Effector memory CD8-positive, alpha-beta T cell (primary cell): Measurements from ENCODE around the gene PRR20E.
"Not testable (repeated sequence)": the region's sequence is repeated elsewhere in the genome, so short reads cannot be mapped to it uniquely, and the experiment has no call there.

Experiments used
- ATAC-seq: fragments of 150-1000 bp; cut with Tn5 transposase; replicated peaks from 2 replicates; pipeline ENCODE4 v1.10.0; 2021; ENCODE audit warnings: mild to moderate bottlenecking, moderate library complexity
- DNase-seq, 3 experiments: peaks; one replicate each; pipeline ENCODE4 v3.0.0; 2021
- H3K27ac Mint-ChIP-seq, 2 donors: one replicate each; pipeline ENCODE4 v1.8.0; 2022; ENCODE audit warnings: mild to moderate bottlenecking in 2 of 2, mixed read lengths in 2 of 2, moderate library complexity in 2 of 2
- H3K27me3 Mint-ChIP-seq, 2 donors: one replicate each; pipeline ENCODE4 v1.8.0; 2022; ENCODE audit warnings: mixed read lengths in 2 of 2
- H3K36me3 Mint-ChIP-seq: one replicate; pipeline ENCODE4 v1.8.0; 2022; ENCODE audit warnings: mild to moderate bottlenecking, moderate library complexity, mixed read lengths; ENCODE audit not compliant: insufficient read depth
- H3K4me1 Mint-ChIP-seq, 2 donors: one replicate each; pipeline ENCODE4 v1.8.0; 2022; ENCODE audit warnings: low read depth in 2 of 2, mixed read lengths in 2 of 2
- H3K4me3 Mint-ChIP-seq, 2 donors: one replicate each; pipeline ENCODE4 v1.8.0; 2022; ENCODE audit warnings: mild to moderate bottlenecking in 2 of 2, mixed read lengths in 2 of 2, moderate library complexity in 2 of 2
- H3K9me3 Mint-ChIP-seq, 2 donors: one replicate each; pipeline ENCODE4 v1.8.0; 2022; ENCODE audit warnings: mixed read lengths in 2 of 2
- total RNA-seq, 9 experiments: gene quantifications; one replicate each; lab custom pipeline; 2026; lab: John Stamatoyannopoulos, UW

The PRR20E gene
- 0 reads per million in 9 experiments for total RNA-seq

- not testable (repeated sequence) for H3K4me1 Mint-ChIP-seq, H3K36me3 Mint-ChIP-seq, H3K4me3 Mint-ChIP-seq, ATAC-seq, H3K27ac Mint-ChIP-seq, DNase-seq, H3K9me3 Mint-ChIP-seq, H3K27me3 Mint-ChIP-seq
Observed at GRCh38 chr13:57166897-57167296, at the start of gene PRR20E. PRR20E (plus strand) TSS chr13:57167197; CDS start chr13:57167584, 387 bp downstream.

- no peak for ATAC-seq
- Mint-ChIP-seq H3K27ac (no peak overlapping the region), H3K36me3 (no peaks in the 10 kb centered on the region), H3K27me3 (no peaks in the 10 kb centered on the region), H3K9me3 (peaks cover 0 to 9% of the 10 kb centered on the region in 2 donors), H3K4me3 (no peak overlapping the region), H3K4me1 (no peaks in the 10 kb centered on the region)
- no peak for DNase-seq
Observed at GRCh38 chr13:57123681-57124080, 43.3 kb upstream of the PRR20E start.

- Mint-ChIP-seq H3K36me3 (no peaks in the 10 kb centered on the region), H3K27me3 (no peaks in the 10 kb centered on the region)
- DNase-seq, result no peak
Observed at GRCh38 chr13:57128909-57129308, 38.1 kb upstream of the PRR20E start.

GRCh38 chr13:57136093-57136492, 30.9 kb upstream of the PRR20E start:
- H3K4me3 Mint-ChIP-seq, result no peak overlapping the region
- no peak for ATAC-seq
- no peaks in the 10 kb centered on the region for H3K36me3 Mint-ChIP-seq
- no peaks in the 10 kb centered on the region for H3K4me1 Mint-ChIP-seq
- H3K9me3 Mint-ChIP-seq, result peaks cover 0 to 2% of the 10 kb centered on the region in 2 donors
- DNase-seq, result no peak
- no peak overlapping the region for H3K27ac Mint-ChIP-seq
- H3K27me3 Mint-ChIP-seq, result no peaks in the 10 kb centered on the region

More at GRCh38 chr13:57128909-57129308, 38.1 kb upstream of the PRR20E start:
- Mint-ChIP-seq H3K9me3 (peaks cover 0 to 4% of the 10 kb centered on the region in 2 donors), H3K4me1 (no peaks in the 10 kb centered on the region), H3K27ac (no peak overlapping the region), H3K4me3 (no peak overlapping the region)
- no peak for ATAC-seq

GRCh38 chr13:57137585-57137984, 29.4 kb upstream of the PRR20E start:
- H3K4me1 Mint-ChIP-seq, result no peaks in the 10 kb centered on the region
- no peak overlapping the region for H3K4me3 Mint-ChIP-seq
- no peaks in the 10 kb centered on the region for H3K27me3 Mint-ChIP-seq
- no peak for DNase-seq
- peaks cover 0 to 2% of the 10 kb centered on the region in 2 donors for H3K9me3 Mint-ChIP-seq
- H3K27ac Mint-ChIP-seq, result no peak overlapping the region
- ATAC-seq, result no peak
- H3K36me3 Mint-ChIP-seq, result no peaks in the 10 kb centered on the region

- Mint-ChIP-seq H3K4me1 (no peaks in the 10 kb centered on the region), H3K27me3 (no peaks in the 10 kb centered on the region), H3K4me3 (no peak overlapping the region), H3K36me3 (no peaks in the 10 kb centered on the region), H3K27ac (no peak overlapping the region), H3K9me3 (peaks cover 0 to 2% of the 10 kb centered on the region in 2 donors)
- no peak for DNase-seq
- no peak for ATAC-seq
Observed at GRCh38 chr13:57138988-57139387, 28.0 kb upstream of the PRR20E start.

- not testable (repeated sequence) for H3K36me3 Mint-ChIP-seq, H3K9me3 Mint-ChIP-seq, H3K27ac Mint-ChIP-seq, H3K4me3 Mint-ChIP-seq, H3K27me3 Mint-ChIP-seq, DNase-seq, H3K4me1 Mint-ChIP-seq, ATAC-seq
Observed at GRCh38 chr13:57139781-57140180, 27.2 kb upstream of the PRR20E start.

- not testable (repeated sequence) for H3K4me1 Mint-ChIP-seq, H3K27me3 Mint-ChIP-seq, H3K27ac Mint-ChIP-seq, H3K4me3 Mint-ChIP-seq, DNase-seq, ATAC-seq, H3K9me3 Mint-ChIP-seq, H3K36me3 Mint-ChIP-seq
Observed at GRCh38 chr13:57140235-57140968, 26.6 kb upstream of the PRR20E start, which contains the start of gene PRR20A. PRR20A (plus strand) TSS chr13:57140918; CDS start chr13:57141305, 387 bp downstream.

- H3K27ac Mint-ChIP-seq, H3K36me3 Mint-ChIP-seq, ATAC-seq, H3K9me3 Mint-ChIP-seq, H3K4me3 Mint-ChIP-seq, DNase-seq, H3K4me1 Mint-ChIP-seq, H3K27me3 Mint-ChIP-seq: not testable (repeated sequence)
Observed at GRCh38 chr13:57147188-57147587, 19.8 kb upstream of the PRR20E start, which contains the start of gene PRR20B. PRR20B (plus strand) TSS chr13:57147488; CDS start chr13:57147875, 387 bp downstream.

- H3K4me1 Mint-ChIP-seq, H3K36me3 Mint-ChIP-seq, H3K4me3 Mint-ChIP-seq, H3K27me3 Mint-ChIP-seq, H3K27ac Mint-ChIP-seq, DNase-seq, H3K9me3 Mint-ChIP-seq, ATAC-seq: not testable (repeated sequence)
Observed at GRCh38 chr13:57148106-57148505, 18.9 kb upstream of the PRR20E start.

- H3K27ac Mint-ChIP-seq, ATAC-seq, H3K4me1 Mint-ChIP-seq, H3K4me3 Mint-ChIP-seq, H3K9me3 Mint-ChIP-seq, H3K27me3 Mint-ChIP-seq, H3K36me3 Mint-ChIP-seq, DNase-seq: not testable (repeated sequence)
Observed at GRCh38 chr13:57153761-57154160, 13.2 kb upstream of the PRR20E start, which contains the start of gene PRR20C. PRR20C (plus strand) TSS chr13:57154061; CDS start chr13:57154448, 387 bp downstream.

GRCh38 chr13:57160332-57160731, 6.7 kb upstream of the PRR20E start, which contains the start of gene PRR20D:
PRR20D (plus strand) TSS chr13:57160632; CDS start chr13:57161019, 387 bp downstream.
- not testable (repeated sequence) for ATAC-seq, H3K9me3 Mint-ChIP-seq, H3K27me3 Mint-ChIP-seq, DNase-seq, H3K27ac Mint-ChIP-seq, H3K4me3 Mint-ChIP-seq, H3K36me3 Mint-ChIP-seq, H3K4me1 Mint-ChIP-seq

- no peak overlapping the region for H3K4me3 Mint-ChIP-seq
- ATAC-seq (no peak), DNase-seq (no peak)
- no peaks in the 10 kb centered on the region for H3K36me3 Mint-ChIP-seq
- H3K4me1 Mint-ChIP-seq, result no peaks in the 10 kb centered on the region
- H3K27me3 Mint-ChIP-seq, result no peaks in the 10 kb centered on the region
- no peaks in the 10 kb centered on the region for H3K9me3 Mint-ChIP-seq
- no peak overlapping the region for H3K27ac Mint-ChIP-seq
Observed at GRCh38 chr13:57191667-57192066, 24.7 kb downstream of the PRR20E start.

GRCh38 chr13:57212989-57213388, 46.0 kb downstream of the PRR20E start:
- Mint-ChIP-seq H3K4me3 (no peak overlapping the region), H3K36me3 (no peaks in the 10 kb centered on the region), H3K27ac (no peak overlapping the region), H3K4me1 (no peaks in the 10 kb centered on the region), H3K27me3 (no peaks in the 10 kb centered on the region), H3K9me3 (peaks cover 2 to 11% of the 10 kb centered on the region in 2 donors)
- DNase-seq (no peak), ATAC-seq (no peak)
